MM.1S (cell line): Measurements from ENCODE around the gene EGLN2.

Experiments used
- DNase-seq: peaks from one replicate; pipeline ENCODE4 v3.0.0-alpha.2; 2015
- H2AFZ ChIP-seq: fragments of 300-600 bp; sonication (generic); 2 replicates; pipeline ENCODE4 v1.6.0; 2016; ENCODE audit warnings: antibody characterized with exemption, low read length
- H3F3A ChIP-seq: fragments of 300-600 bp; sonication (generic); 2 replicates; pipeline ENCODE4 v1.6.1; 2016; ENCODE audit warnings: mild to moderate bottlenecking, antibody characterized with exemption, low read length, moderate library complexity, mixed read lengths; ENCODE audit not compliant: insufficient read depth
- H3K27ac ChIP-seq: fragments of 300-600 bp; sonication (generic); 2 replicates; pipeline ENCODE4 v1.5.1; 2016; ENCODE audit warnings: mild to moderate bottlenecking, low read length
- H3K27me3 ChIP-seq: fragments of 300-600 bp; sonication (generic); replicated peaks from 2 replicates; pipeline ENCODE4 v1.6.0; 2016; ENCODE audit warnings: low read length; ENCODE audit not compliant: insufficient read depth
- H3K36me3 ChIP-seq: fragments of 300-600 bp; sonication (generic); replicated peaks from 2 replicates; pipeline ENCODE4 v1.6.1; 2016; ENCODE audit warnings: mild to moderate bottlenecking, low read length, mixed read lengths; ENCODE audit not compliant: insufficient read depth
- H3K4me1 ChIP-seq: fragments of 300-600 bp; sonication (generic); 2 replicates; pipeline ENCODE4 v1.6.1; 2016; ENCODE audit warnings: low read length, mixed read lengths
- H3K4me2 ChIP-seq: fragments of 300-600 bp; sonication (generic); 2 replicates; pipeline ENCODE4 v1.6.0; 2016; ENCODE audit warnings: low read depth, low read length
- H3K4me3 ChIP-seq: fragments of 300-600 bp; sonication (generic); 2 replicates; pipeline ENCODE4 v1.5.1; 2016; ENCODE audit warnings: low read length, mixed read lengths
- H3K79me2 ChIP-seq: fragments of 300-600 bp; sonication (generic); 2 replicates; pipeline ENCODE4 v1.6.1; 2016; ENCODE audit warnings: mixed run types, low read length, mixed read lengths
- H3K9ac ChIP-seq: fragments of 300-600 bp; sonication (generic); 2 replicates; pipeline ENCODE4 v1.6.1; 2016; ENCODE audit warnings: low read length, mixed read lengths
- H3K9me2 ChIP-seq: fragments of 300-600 bp; sonication (generic); replicated peaks from 2 replicates; pipeline ENCODE4 v1.6.1; 2016; ENCODE audit warnings: mild to moderate bottlenecking, low read length, mixed read lengths; ENCODE audit not compliant: insufficient read depth
- H3K9me3 ChIP-seq: fragments of 300-600 bp; sonication (generic); replicated peaks from 2 replicates; pipeline ENCODE4 v1.6.1; 2016; ENCODE audit warnings: mild to moderate bottlenecking, low read length, mixed read lengths; ENCODE audit not compliant: insufficient read depth
- H4K20me1 ChIP-seq: fragments of 300-600 bp; sonication (generic); 2 replicates; pipeline ENCODE4 v1.6.1; 2016; ENCODE audit warnings: mild to moderate bottlenecking, low read length, moderate library complexity, mixed read lengths; ENCODE audit not compliant: insufficient read depth
- CTCF ChIP-seq: fragments of 300-600 bp; sonication (generic); IDR thresholded peaks from 2 replicates; pipeline ENCODE4 v1.5.1; 2016; ENCODE audit warnings: antibody characterized with exemption, low read length, mixed read lengths
- EZH2 ChIP-seq: fragments of 300-600 bp; sonication (generic); optimal IDR thresholded peaks from 2 replicates; pipeline ENCODE3; 2017; ENCODE audit warnings: low read depth, mild to moderate bottlenecking, antibody characterized with exemption, low read length, mixed read lengths
- EZH2phosphoT487 ChIP-seq: fragments of 300-600 bp; sonication (generic); IDR thresholded peaks from 2 replicates; pipeline ENCODE4 v1.6.1; 2018; ENCODE audit warnings: antibody characterized with exemption, low read length

EGLN2 gene

GRCh38 chr19:40801426-40802299, 2.7 kb downstream of the EGLN2 start:
- Histone ChIP-seq H4K20me1 (no peaks in the 10 kb centered on the region; the same call in 1 of the 2 replicates), H3K4me1 (peaks cover 25% of the 10 kb centered on the region), H3K9ac (no peak overlapping the region), H3K9me3 (no peaks in the 10 kb centered on the region), H3K4me2 (no peak overlapping the region), H3K79me2 (peaks cover 41% of the 10 kb centered on the region), H3K27ac (no peak overlapping the region), H3K27me3 (no peaks in the 10 kb centered on the region), H3K4me3 (no peak overlapping the region), H3K9me2 (no peaks in the 10 kb centered on the region), H3K36me3 (no peaks in the 10 kb centered on the region), H3F3A (0 out of 2 replicates have a peak, but pooled peaks cover 3% of the 10 kb centered on the region), H2AFZ (no peak overlapping the region)
- no peak for TF ChIP-seq CTCF
- no peak for TF ChIP-seq EZH2phosphoT487
- no peak for TF ChIP-seq EZH2
- no peak for DNase-seq

GRCh38 chr19:40802300-40803169, 3.5 kb downstream of the EGLN2 start:
- Histone ChIP-seq H3K27me3 (no peaks in the 10 kb centered on the region), H4K20me1 (no peaks in the 10 kb centered on the region; the same call in 1 of the 2 replicates), H3K9me2 (no peaks in the 10 kb centered on the region), H3K9ac (no peak overlapping the region), H3K9me3 (no peaks in the 10 kb centered on the region), H3K36me3 (no peaks in the 10 kb centered on the region), H3K4me1 (peaks cover 25% of the 10 kb centered on the region), H3K79me2 (peaks cover 41% of the 10 kb centered on the region), H3K27ac (no peak overlapping the region), H3K4me3 (no peak overlapping the region), H3F3A (0 out of 2 replicates have a peak, but pooled peaks cover 3% of the 10 kb centered on the region), H2AFZ (no peak overlapping the region), H3K4me2 (no peak overlapping the region)
- no peak for DNase-seq
- no peak for TF ChIP-seq EZH2phosphoT487
- no peak for TF ChIP-seq EZH2

DNA sequence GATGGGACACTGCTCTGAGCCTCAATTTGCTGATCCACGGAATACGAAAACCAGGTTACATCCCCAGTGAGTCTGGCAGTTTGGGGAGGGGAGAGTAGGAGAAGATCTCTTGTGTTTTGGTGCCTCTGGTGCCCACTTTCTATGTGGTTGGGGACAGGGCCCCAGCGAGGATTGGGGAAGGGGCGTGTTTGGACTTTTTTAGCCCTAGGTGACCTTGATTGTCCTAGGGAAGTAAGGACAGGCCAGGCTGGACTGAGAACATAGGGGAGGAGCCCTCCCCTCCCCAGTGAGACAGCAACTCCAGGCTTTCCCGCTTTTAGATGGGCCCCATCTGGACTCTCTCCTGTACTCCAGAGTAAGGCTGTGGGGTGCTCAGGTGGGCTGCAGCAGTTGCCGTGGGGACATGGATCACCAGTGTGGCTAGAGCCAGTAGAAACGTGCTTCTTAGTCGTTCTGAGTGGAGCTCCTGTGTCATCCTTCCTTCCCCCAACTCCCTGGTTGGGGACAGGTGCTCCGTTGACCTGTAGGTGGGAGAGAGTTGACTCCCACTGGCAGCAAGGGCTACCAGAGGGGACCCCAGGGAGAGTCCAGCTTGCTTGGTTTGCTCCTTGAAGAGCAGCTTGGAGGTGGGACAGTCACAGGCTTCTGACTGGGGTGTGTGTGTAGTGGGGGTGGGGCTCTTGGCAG, 4.3 kb downstream of the EGLN2 start:
- no peak overlapping the region for H3K27ac ChIP-seq
- no peak overlapping the region for H3K4me3 ChIP-seq
- no peak overlapping the region for H3K9ac ChIP-seq
- 0 out of 2 replicates have a peak overlapping the region, but pooled peaks have one; percentile 2 for H3K4me2 ChIP-seq
- no peak for DNase-seq
- no peaks in the 10 kb centered on the region for H3K9me2 ChIP-seq
- H3K79me2 ChIP-seq, result peaks cover 41% of the 10 kb centered on the region
- H3K9me3 ChIP-seq, result no peaks in the 10 kb centered on the region
- no peaks in the 10 kb centered on the region for H3K27me3 ChIP-seq
- TF ChIP-seq CTCF (no peak), EZH2 (no peak), EZH2phosphoT487 (no peak)
- no peaks in the 10 kb centered on the region for H3K36me3 ChIP-seq
- 0 out of 2 replicates have a peak, but pooled peaks cover under 1% of the 10 kb centered on the region for H3F3A ChIP-seq
- no peak overlapping the region for H2AFZ ChIP-seq
- H4K20me1 ChIP-seq, result no peaks in the 10 kb centered on the region; the same call in 1 of the 2 replicates
- H3K4me1 ChIP-seq, result peaks cover 25% of the 10 kb centered on the region
